ENCODE data around the gene TEX51.

The TEX51 gene

DNA sequence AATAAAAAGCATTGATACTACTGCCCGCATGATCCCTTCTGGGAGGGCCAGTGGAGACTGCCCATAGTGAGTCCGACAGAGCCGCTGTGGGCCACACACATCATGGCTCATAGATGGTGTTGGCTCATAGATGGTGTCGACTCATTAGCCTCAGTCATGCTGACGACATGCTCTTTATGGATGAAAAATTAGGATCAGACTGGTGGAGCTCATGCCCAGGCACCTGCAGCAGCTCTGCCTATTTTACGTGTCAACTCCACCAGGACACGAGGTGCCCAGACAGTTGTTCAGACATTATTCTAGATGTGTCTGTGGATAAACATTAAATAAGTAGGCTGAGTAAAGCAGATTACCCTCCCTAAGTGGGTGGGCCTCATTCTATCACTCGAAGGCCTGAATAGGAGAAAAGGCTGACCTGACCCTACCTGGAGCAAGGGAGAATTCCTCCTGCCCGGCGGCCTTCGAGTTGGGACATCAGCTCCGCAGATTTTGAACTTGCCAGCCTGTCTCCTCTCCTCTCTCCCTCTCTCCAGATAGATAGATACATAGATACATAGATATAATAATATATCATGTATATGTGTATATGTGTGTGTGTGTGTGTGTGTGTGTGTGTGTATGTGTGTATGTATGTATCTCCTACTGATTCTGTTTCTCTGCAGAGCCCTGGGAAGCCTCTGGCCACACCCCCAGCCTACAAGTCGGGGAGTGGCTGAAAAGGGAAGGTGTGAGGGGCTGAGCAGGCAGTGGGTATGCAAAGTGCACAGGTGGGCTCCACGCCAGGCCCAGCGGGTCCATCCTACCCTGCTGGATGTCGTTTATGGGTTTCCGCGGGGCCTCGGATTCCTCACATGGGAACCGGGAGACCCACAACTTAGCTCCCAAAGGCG lies 13.6 kb upstream of the TEX51 start:
- no peaks in the 10 kb centered on the region for H3K36me3 ChIP-seq (ENCODE audit: control insufficient read depth, insufficient read depth, low read length)
- no peaks in the 10 kb centered on the region for H3K27me3 ChIP-seq (ENCODE audit: control insufficient read depth, insufficient read depth, low read length)
- no CpG with 5 or more reads among the region's 21 CpGs for WGBS (ENCODE audit: insufficient coverage, insufficient read length)
- H3K9me3 ChIP-seq (ENCODE audit: control insufficient read depth, insufficient read depth, low read length), result no peaks in the 10 kb centered on the region
- no peak for DNase-seq (ENCODE audit: low read depth, low spot score)
- no peak overlapping the region for H3K4me3 ChIP-seq (ENCODE audit: low read length)
- H3K27ac ChIP-seq (ENCODE audit: low read length), result no peak overlapping the region
- H3K4me1 ChIP-seq (ENCODE audit: control insufficient read depth, insufficient read depth, low read length), result no peaks in the 10 kb centered on the region

DNA sequence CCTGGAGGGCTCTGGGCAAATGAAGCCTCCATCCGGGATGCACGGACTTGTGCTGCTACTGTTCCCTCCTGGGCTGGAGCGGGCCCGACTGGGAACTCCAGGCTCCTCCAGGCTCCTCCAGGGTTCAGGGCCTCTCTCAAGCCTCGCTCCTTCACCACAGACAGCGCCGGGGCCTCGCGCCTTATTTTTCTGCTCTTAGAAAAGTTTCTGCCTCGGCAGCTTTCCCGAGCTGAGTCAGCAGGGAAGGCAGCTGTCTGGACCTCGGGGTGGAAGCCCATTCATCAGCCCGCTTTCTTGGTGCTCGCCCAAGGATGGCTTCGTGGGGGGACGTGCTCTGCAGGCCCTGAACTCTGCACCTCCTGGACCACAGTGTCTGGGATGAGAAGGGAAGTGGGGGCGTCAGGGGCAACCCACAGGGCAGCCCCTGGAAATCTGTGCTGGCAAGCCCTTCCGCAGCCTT lies 12.9 kb upstream of the TEX51 start:
- Histone ChIP-seq H3K36me3 (ENCODE audit: control insufficient read depth, insufficient read depth, low read length) (no peaks in the 10 kb centered on the region), H3K27me3 (ENCODE audit: control insufficient read depth, insufficient read depth, low read length) (no peaks in the 10 kb centered on the region), H3K27ac (ENCODE audit: low read length) (no peak overlapping the region), H3K9me3 (ENCODE audit: control insufficient read depth, insufficient read depth, low read length) (no peaks in the 10 kb centered on the region), H3K4me1 (ENCODE audit: control insufficient read depth, insufficient read depth, low read length) (no peaks in the 10 kb centered on the region), H3K4me3 (ENCODE audit: low read length) (no peak overlapping the region; the same call in 1 of the 2 replicates)
- DNase-seq (ENCODE audit: low read depth, low spot score), result no peak
- no CpG with 5 or more reads among the region's 18 CpGs for WGBS (ENCODE audit: insufficient coverage, insufficient read length)

DNA sequence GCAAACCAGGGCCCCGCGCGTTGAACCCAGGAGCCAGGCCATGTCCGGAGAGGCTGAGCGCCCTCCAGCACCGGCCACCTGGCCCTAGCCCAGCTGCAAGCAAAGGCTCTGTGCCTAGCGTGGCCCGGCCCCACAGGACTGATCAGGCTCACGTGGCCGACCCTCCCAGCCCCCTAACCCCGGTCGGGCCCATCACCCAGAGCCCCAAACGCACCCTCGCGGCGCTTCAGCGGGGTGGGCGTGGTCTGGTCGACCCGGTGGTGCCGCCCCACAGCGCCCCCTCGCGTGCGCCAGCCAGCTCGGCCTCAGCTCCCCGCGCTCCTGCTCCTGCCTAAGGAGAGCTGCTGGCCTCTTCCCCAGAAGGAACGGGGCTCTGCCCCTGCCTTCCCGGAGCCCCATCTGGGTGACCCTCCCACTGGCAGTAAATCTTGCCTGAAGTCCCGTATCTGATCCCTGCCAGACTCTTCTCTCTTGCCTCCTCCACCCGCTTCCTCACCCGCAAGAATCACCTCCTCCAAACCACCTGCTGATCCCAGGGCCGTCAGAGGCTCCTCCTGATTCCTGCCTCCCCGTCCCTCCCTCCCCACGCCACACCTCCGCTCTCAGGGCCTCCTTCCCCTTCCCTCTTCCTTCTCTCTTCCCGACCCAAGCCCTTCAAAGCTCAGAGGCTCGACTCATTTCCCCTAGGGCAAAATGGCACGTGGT lies 12.3 kb upstream of the TEX51 start:
- H3K4me3 ChIP-seq (ENCODE audit: low read length), result peak overlapping the region; percentile 14; the same call in 1 of the 2 replicates
- no CpG with 5 or more reads among the region's 40 CpGs for WGBS (ENCODE audit: insufficient coverage, insufficient read length)
- H3K9me3 ChIP-seq (ENCODE audit: control insufficient read depth, insufficient read depth, low read length), result no peaks in the 10 kb centered on the region
- no peak overlapping the region for H3K27ac ChIP-seq (ENCODE audit: low read length)
- H3K27me3 ChIP-seq (ENCODE audit: control insufficient read depth, insufficient read depth, low read length), result no peaks in the 10 kb centered on the region
- H3K36me3 ChIP-seq (ENCODE audit: control insufficient read depth, insufficient read depth, low read length), result no peaks in the 10 kb centered on the region
- no peaks in the 10 kb centered on the region for H3K4me1 ChIP-seq (ENCODE audit: control insufficient read depth, insufficient read depth, low read length)
- DNase-seq (ENCODE audit: low read depth, low spot score), result peak; percentile 48

DNA sequence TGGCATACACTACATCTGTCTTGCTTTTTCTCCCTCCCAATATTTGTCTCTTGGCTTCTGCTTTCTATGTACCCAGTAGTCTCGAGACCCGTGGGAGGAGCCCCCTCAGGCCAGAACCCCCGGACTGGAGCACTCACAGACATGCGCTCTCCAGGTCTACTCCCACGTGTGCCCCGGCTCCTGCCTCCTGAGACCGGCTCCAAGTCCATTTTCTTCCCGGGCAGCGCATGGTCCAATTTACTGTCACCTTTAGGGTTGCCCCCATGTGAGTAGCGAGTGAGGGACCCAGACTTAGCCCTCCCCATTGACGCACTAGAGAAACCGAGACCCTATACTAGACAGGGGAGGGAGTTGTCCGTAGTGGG lies 11.8 kb upstream of the TEX51 start:
- DNase-seq (ENCODE audit: low read depth, low spot score), result no peak
- WGBS (ENCODE audit: insufficient coverage, insufficient read length), result no CpG with 5 or more reads among the region's 13 CpGs
- Histone ChIP-seq H3K36me3 (ENCODE audit: control insufficient read depth, insufficient read depth, low read length) (no peaks in the 10 kb centered on the region), H3K4me1 (ENCODE audit: control insufficient read depth, insufficient read depth, low read length) (no peaks in the 10 kb centered on the region), H3K27ac (ENCODE audit: low read length) (no peak overlapping the region), H3K9me3 (ENCODE audit: control insufficient read depth, insufficient read depth, low read length) (no peaks in the 10 kb centered on the region), H3K4me3 (ENCODE audit: low read length) (no peak overlapping the region), H3K27me3 (ENCODE audit: control insufficient read depth, insufficient read depth, low read length) (no peaks in the 10 kb centered on the region)

DNA sequence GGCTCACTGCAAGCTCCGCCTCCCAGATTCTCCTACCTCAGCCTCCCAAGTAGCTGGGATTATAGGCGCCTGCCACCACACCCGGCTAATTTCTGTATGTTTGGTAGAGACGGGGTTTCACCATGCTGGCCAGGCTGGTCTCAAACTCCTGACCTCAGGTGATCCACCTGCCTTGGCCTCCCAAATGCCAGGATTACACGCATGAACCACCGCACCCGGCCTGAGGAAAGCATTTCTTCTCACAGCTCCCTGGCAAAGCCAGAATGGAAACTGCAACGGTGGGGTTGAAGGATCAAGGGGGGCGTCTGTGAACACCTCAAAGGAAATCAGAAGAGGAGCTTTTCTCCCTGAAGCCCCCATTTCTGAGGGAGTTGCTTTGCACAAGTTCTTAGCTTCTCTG lies 11.2 kb upstream of the TEX51 start:
- H3K36me3 ChIP-seq (ENCODE audit: control insufficient read depth, insufficient read depth, low read length), result no peaks in the 10 kb centered on the region
- no peak overlapping the region for H3K27ac ChIP-seq (ENCODE audit: low read length)
- no peak overlapping the region for H3K4me3 ChIP-seq (ENCODE audit: low read length)
- no peaks in the 10 kb centered on the region for H3K4me1 ChIP-seq (ENCODE audit: control insufficient read depth, insufficient read depth, low read length)
- no peaks in the 10 kb centered on the region for H3K27me3 ChIP-seq (ENCODE audit: control insufficient read depth, insufficient read depth, low read length)
- WGBS (ENCODE audit: insufficient coverage, insufficient read length), result no CpG with 5 or more reads among the region's 9 CpGs
- H3K9me3 ChIP-seq (ENCODE audit: control insufficient read depth, insufficient read depth, low read length), result no peaks in the 10 kb centered on the region
- no peak for DNase-seq (ENCODE audit: low read depth, low spot score)

DNA sequence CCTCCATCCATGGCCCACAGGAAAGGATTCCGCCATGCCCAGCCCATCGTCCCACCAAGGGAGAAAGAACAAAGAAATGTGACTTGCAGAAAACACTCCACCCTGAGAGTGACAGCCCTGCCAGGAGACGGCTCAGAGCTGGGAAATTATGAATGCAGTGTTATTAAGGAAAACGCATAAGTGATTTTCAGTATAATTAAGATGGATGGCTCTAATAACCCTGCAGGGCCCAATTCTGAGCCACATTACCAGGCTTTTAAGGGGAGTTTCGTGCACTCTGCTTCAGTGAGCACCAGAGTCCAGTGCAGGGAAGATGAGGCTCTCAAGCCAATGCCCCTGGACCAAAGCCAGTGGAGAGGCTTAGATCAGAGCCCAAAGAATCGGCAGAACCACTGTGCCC lies 10.6 kb upstream of the TEX51 start:
- H3K4me1 ChIP-seq (ENCODE audit: control insufficient read depth, insufficient read depth, low read length), result no peaks in the 10 kb centered on the region
- WGBS (ENCODE audit: insufficient coverage, insufficient read length), result no CpG with 5 or more reads among the region's 6 CpGs
- H3K27me3 ChIP-seq (ENCODE audit: control insufficient read depth, insufficient read depth, low read length), result no peaks in the 10 kb centered on the region

DNA sequence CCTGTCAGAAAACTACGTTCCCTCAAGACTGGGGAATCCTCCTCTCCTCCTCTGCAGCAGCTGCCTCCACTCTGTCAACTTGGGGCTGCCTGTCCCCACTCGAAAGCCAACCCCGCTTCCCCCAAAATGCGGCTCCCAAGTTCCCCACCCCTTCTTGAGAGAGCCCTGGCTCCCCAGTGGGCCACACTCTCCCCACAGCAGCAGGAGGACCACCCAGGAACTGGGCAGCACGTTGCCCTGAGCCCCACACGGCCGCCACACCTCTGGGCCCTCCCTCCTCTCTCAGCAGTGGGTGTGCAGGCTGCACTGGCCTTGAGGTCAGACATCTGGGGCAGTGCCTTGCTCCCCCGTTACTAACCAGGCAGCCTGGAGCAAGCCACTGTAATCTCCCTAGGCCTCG lies 9.6 kb upstream of the TEX51 start:
- no peaks in the 10 kb centered on the region for H3K9me3 ChIP-seq (ENCODE audit: control insufficient read depth, insufficient read depth, low read length)
- no peaks in the 10 kb centered on the region for H3K4me1 ChIP-seq (ENCODE audit: control insufficient read depth, insufficient read depth, low read length)
- H3K27ac ChIP-seq (ENCODE audit: low read length), result no peak overlapping the region
- no CpG with 5 or more reads among the region's 9 CpGs for WGBS (ENCODE audit: insufficient coverage, insufficient read length)
- H3K4me3 ChIP-seq (ENCODE audit: low read length), result no peak overlapping the region
- no peak for DNase-seq (ENCODE audit: low read depth, low spot score)
- H3K27me3 ChIP-seq (ENCODE audit: control insufficient read depth, insufficient read depth, low read length), result no peaks in the 10 kb centered on the region
- H3K36me3 ChIP-seq (ENCODE audit: control insufficient read depth, insufficient read depth, low read length), result no peaks in the 10 kb centered on the region

More for the DNA sequence above, 10.6 kb upstream of the TEX51 start:
- no peaks in the 10 kb centered on the region for H3K9me3 ChIP-seq (ENCODE audit: control insufficient read depth, insufficient read depth, low read length)
- H3K4me3 ChIP-seq (ENCODE audit: low read length), result no peak overlapping the region
- H3K27ac ChIP-seq (ENCODE audit: low read length), result no peak overlapping the region
- DNase-seq (ENCODE audit: low read depth, low spot score), result no peak
- no peaks in the 10 kb centered on the region for H3K36me3 ChIP-seq (ENCODE audit: control insufficient read depth, insufficient read depth, low read length)

DNA sequence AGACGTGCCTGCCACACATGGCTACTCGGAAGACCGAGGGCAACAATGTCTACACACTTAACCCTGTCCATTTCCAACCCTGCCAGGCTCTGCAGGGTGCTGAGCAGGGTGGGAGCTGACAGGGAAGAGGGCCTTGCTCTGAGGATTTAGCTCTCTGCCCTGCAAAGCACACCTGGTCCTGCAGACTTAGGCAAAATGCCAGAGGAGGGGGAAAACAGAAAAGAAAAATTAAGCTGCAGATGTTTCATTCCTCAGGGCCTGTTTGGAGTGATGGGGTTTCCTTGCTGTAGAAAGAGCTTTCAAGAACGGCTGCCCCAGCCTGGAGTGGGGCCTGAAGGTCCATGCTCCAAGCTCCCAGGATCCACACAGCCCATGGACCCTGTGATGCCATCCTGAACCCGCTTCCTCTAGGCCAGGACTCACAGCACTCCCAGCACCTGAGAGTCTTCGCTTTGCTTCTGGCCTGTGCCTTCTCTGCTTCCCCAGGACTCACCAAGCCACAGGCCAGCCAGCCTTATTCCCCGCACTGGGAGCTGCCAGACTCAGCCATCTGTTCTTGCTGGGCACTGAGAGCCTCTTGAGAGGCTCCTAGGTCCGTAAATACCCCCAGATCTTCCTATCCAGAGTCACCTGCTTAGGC lies 9.1 kb upstream of the TEX51 start:
- Histone ChIP-seq H3K4me1 (ENCODE audit: control insufficient read depth, insufficient read depth, low read length) (no peaks in the 10 kb centered on the region), H3K36me3 (ENCODE audit: control insufficient read depth, insufficient read depth, low read length) (no peaks in the 10 kb centered on the region), H3K27ac (ENCODE audit: low read length) (no peak overlapping the region), H3K4me3 (ENCODE audit: low read length) (no peak overlapping the region), H3K27me3 (ENCODE audit: control insufficient read depth, insufficient read depth, low read length) (no peaks in the 10 kb centered on the region), H3K9me3 (ENCODE audit: control insufficient read depth, insufficient read depth, low read length) (no peaks in the 10 kb centered on the region)
- DNase-seq (ENCODE audit: low read depth, low spot score), result no peak
- WGBS (ENCODE audit: insufficient coverage, insufficient read length), result no CpG with 5 or more reads among the region's 8 CpGs

DNA sequence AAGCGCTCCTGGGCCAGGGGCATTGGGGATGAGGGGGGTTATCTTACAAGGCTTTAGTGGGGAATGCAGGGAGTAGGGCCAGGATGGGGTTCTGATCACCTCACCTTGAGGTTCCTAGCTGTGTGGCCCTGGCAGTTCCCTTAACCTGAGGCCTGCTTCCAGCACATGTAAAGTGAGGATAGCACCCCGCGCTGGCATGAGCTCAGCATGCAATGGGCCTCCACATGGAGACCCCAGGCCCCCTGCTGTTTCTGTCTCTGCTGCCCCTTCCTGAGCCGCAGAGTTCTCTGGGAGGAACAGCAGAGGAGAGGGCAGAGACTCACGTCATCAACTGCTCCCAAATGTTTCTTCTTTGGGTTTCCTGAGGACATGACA lies 8.6 kb upstream of the TEX51 start:
- no CpG with 5 or more reads among the region's 5 CpGs for WGBS (ENCODE audit: insufficient coverage, insufficient read length)
- Histone ChIP-seq H3K36me3 (ENCODE audit: control insufficient read depth, insufficient read depth, low read length) (no peaks in the 10 kb centered on the region), H3K9me3 (ENCODE audit: control insufficient read depth, insufficient read depth, low read length) (no peaks in the 10 kb centered on the region), H3K4me1 (ENCODE audit: control insufficient read depth, insufficient read depth, low read length) (no peaks in the 10 kb centered on the region), H3K27me3 (ENCODE audit: control insufficient read depth, insufficient read depth, low read length) (no peaks in the 10 kb centered on the region), H3K27ac (ENCODE audit: low read length) (no peak overlapping the region), H3K4me3 (ENCODE audit: low read length) (no peak overlapping the region)
- no peak for DNase-seq (ENCODE audit: low read depth, low spot score)

DNA sequence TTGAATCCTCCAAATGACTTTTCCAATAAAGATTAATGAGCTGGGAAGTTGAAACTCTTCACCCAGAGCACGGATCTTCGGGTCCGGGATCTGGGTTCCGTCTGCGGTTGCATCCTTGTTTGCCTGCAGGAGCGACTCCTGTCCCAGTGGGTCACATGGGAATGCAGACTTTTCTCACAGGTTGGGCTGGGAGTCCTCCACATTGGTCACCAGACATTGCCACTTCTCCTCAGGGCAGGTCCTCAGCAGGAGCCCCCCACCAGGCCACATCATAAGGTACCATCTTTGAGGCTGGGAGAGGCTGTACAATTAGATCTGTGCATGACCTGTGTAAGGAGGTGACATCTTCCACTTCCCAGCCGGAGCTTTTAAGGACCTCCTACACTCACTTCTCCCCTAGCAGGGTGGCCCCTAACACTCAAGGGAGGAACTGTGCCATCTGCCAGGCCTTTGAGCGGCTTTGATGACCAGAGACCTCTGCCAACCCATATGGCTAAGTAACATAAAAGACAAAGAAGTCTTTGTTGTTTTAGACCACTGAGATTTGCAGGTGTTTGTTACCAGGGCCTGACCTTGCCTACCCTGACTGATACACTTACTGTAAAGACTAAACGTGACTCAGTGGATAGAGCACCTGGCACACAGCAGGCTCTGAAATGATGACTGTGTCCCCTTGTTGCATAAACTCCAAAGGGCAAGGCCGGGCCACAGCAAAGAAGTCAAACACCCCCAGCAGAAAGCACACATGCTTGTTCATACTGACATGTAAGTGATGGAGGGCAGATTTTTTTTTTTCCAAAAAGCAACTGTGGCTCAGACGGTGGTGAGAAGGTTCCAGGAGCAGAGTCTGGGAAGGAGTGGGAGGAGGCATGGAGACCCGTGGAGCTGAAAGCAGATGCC lies 7.9 kb upstream of the TEX51 start:
- DNase-seq (ENCODE audit: low read depth, low spot score), result no peak
- no peak overlapping the region for H3K27ac ChIP-seq (ENCODE audit: low read length)
- no peaks in the 10 kb centered on the region for H3K4me1 ChIP-seq (ENCODE audit: control insufficient read depth, insufficient read depth, low read length)
- H3K4me3 ChIP-seq (ENCODE audit: low read length), result no peak overlapping the region
- no peaks in the 10 kb centered on the region for H3K9me3 ChIP-seq (ENCODE audit: control insufficient read depth, insufficient read depth, low read length)
- no CpG with 5 or more reads among the region's 12 CpGs for WGBS (ENCODE audit: insufficient coverage, insufficient read length)
- no peaks in the 10 kb centered on the region for H3K27me3 ChIP-seq (ENCODE audit: control insufficient read depth, insufficient read depth, low read length)
- H3K36me3 ChIP-seq (ENCODE audit: control insufficient read depth, insufficient read depth, low read length), result no peaks in the 10 kb centered on the region

Measured in iPS DF 6.9 (cell line).